Measurements from ENCODE around the gene MTFR1L. TPM values are rescaled to one million over a fixed set of nuclear protein-coding genes. Genes with fewer than 3 reads are reported as not detected.

MTFR1L gene
- total and polyA plus RNA-seq, 9 of the 15 experiments (the other 6 are each of a cell fraction or from before 2014, with no cell fraction given), result 41.4 to 98.5 (median 53.7) TPM

GRCh38 chr1:25813734-25814471 is 5.9 kb upstream of the MTFR1L start (continued):
- no peak for TF ChIP-seq ZNF655 (CRISPR knock-in tag; IDR thresholded peaks at IDR 0.05)

GRCh38 chr1:25814549-25815087 is 5.1 kb upstream of the MTFR1L start:
- Histone ChIP-seq H3K4me2 (ENCODE audit: insufficient read depth, low read length) (no peak overlapping the region), H3K9ac (ENCODE audit: insufficient read depth in 1 of 2, low read depth in 2 of 2, low read length in 2 of 2) (peak overlapping the region in 1 of 2 experiments; percentile 69; a peak in 1 of 4 replicates), H3K4me3 (no peak overlapping the region), H3K27me3 (ENCODE audit: control insufficient read depth in 2 of 2, insufficient read depth in 2 of 2, low read length in 2 of 2) (no peaks in the 10 kb centered on the region), H3K4me1 (replicated peaks in 1 of 2; ENCODE audit: control insufficient read depth in 2 of 2, insufficient read depth in 2 of 2, low read length in 2 of 2) (peaks cover 20 to 58% of the 10 kb centered on the region in 2 experiments), H3K27ac (ENCODE audit: extremely low read depth, low read depth, low read length) (no peak overlapping the region), H3K9me3 (replicated peaks; ENCODE audit: control insufficient read depth, insufficient read depth, low read depth, low read length) (no peaks in the 10 kb centered on the region), H4K20me1 (replicated peaks; ENCODE audit: control insufficient read depth, insufficient read depth, low read length) (peaks cover 4% of the 10 kb centered on the region; the same call in 1 of the 2 replicates), H3K79me2 (ENCODE audit: control insufficient read depth, insufficient read depth, low read length) (peaks cover 15% of the 10 kb centered on the region; the same call in 2 of the 3 replicates), H3K36me3 (ENCODE audit: control insufficient read depth, insufficient read depth, low read length) (peaks cover 4% of the 10 kb centered on the region; the same call in 1 of the 3 replicates), H3K9me1 (ENCODE audit: control insufficient read depth, insufficient read depth, low read length) (no peaks in the 10 kb centered on the region), H2AFZ (ENCODE audit: low read depth, low read length) (no peak overlapping the region)
- TF ChIP-seq SMAD3 (CRISPR knock-in tag; conservative IDR thresholded peaks at IDR 0.05), result no peak
- no peak for TF ChIP-seq ZNF75A (CRISPR knock-in tag; IDR thresholded peaks at IDR 0.05)
- TF ChIP-seq COPS2 (conservative IDR thresholded peaks at IDR 0.05), result no peak
- TF ChIP-seq ZBTB49 (CRISPR knock-in tag; IDR thresholded peaks at IDR 0.05; ENCODE audit: borderline replicate concordance), result no peak
- intact Hi-C loops (cut with micrococcal nuclease), result no loop called here
- ATAC-seq (no peak), FAIRE-seq (no peak), DNase-seq (ENCODE audit: extremely low read depth in 1 of 4, low spot score in 3 of 4) (no peak)
- 76% methylated on average over 7 of the region's 7 CpGs for WGBS (ENCODE audit: insufficient coverage, low coverage, missing lambda C conversion rate)
- in situ Hi-C loops (cut with MboI), result loop anchor here (10.0 kb wide), 1 partner anchor 410 kb away; no protein-coding TSS in a partner anchor
- no TSS peak for BruUV-seq (replicated peaks)
- POLR2A ChIA-PET, result interaction anchor here (0.5 to 1.1 kb wide), 3 partner anchors 10 to 575 kb away, joined by 3 read pairs; no protein-coding TSS in a partner anchor
- CTCF ChIA-PET (ENCODE audit: low intra/inter-chr PET ratio), result no interaction called here
